Sigmoid colon (tissue), 7 donors: ENCODE data around the gene CCL26. TPM values are rescaled to one million over a fixed set of nuclear protein-coding genes. Genes with fewer than 3 reads are reported as not detected.
"Not testable (repeated sequence)": the region's sequence is repeated elsewhere in the genome, so short reads cannot be mapped to it uniquely, and the experiment has no call there.

ENCODE experiments used
- DNase-seq: peaks from one replicate; pipeline ENCODE4 v3.0.0-alpha.2; 2019
- H3K27ac ChIP-seq, 4 donors: fragments of 200-600 bp; sonication (generic); one replicate each; pipeline ENCODE4 v1.5.1; 2016 to 2019; ENCODE audit warnings: mild to moderate bottlenecking in 1 of 4
- H3K27me3 ChIP-seq, 3 donors: fragments of 200-600 bp; sonication (generic); one replicate each; pipeline ENCODE4 v1.5.1; 2019; ENCODE audit warnings: mild to moderate bottlenecking in 1 of 3
- H3K36me3 ChIP-seq, 4 donors: fragments of 200-600 bp; sonication (generic); one replicate each; pipeline ENCODE4 v1.5.1; 2016 to 2019
- H3K4me1 ChIP-seq, 4 donors: fragments of 200-600 bp; sonication (generic); one replicate each; pipeline ENCODE4 v1.5.1; 2017 to 2019
- H3K4me3 ChIP-seq, 4 donors: fragments of 200-600 bp; sonication (generic); one replicate each; pipeline ENCODE4 v1.5.1; 2017 to 2019; ENCODE audit warnings: mild to moderate bottlenecking in 2 of 4, moderate library complexity in 1 of 4
- H3K9me3 ChIP-seq, 4 donors: fragments of 200-600 bp in 3 of 4; sonication (generic) in 3 of 4; one replicate each; pipeline versions ENCODE4 v1.5.1 to v1.6.1; 2013 to 2019
- CTCF ChIP-seq, 4 experiments: fragments of 450-650 bp in 3 of 4; fragments of 200-600 bp in 1 of 4; IDR thresholded peaks; one replicate each; pipeline ENCODE4 v1.5.1; 2016 to 2019; ENCODE audit warnings: antibody characterized with exemption in 4 of 4, mild to moderate bottlenecking in 3 of 4, moderate library complexity in 2 of 4
- EP300 ChIP-seq, 4 donors: sonication (generic); formaldehyde crosslinking; IDR thresholded peaks; one replicate each; pipeline ENCODE4 v1.6.1; 2017; ENCODE audit warnings: antibody characterized with exemption in 4 of 4
- POLR2A ChIP-seq, 2 donors: fragments of 450-650 bp; IDR thresholded peaks; one replicate each; pipeline ENCODE4 v1.6.1; 2016; ENCODE audit warnings: antibody characterized with exemption in 2 of 2, mild to moderate bottlenecking in 2 of 2, moderate library complexity in 2 of 2
- POLR2AphosphoS5 ChIP-seq, 4 donors: sonication (generic); formaldehyde crosslinking; IDR thresholded peaks; one replicate each; pipeline ENCODE4 v1.6.1; 2017; ENCODE audit warnings: antibody characterized with exemption in 4 of 4
- WGBS, 2 donors: extraction: QIAGEN DNeasy Blood & Tissue Kit; methylation state at CpG; one replicate each; pipeline ENCODE4 v1.1.7; 2013; 5-methylcytosine and 5-hydroxymethylcytosine counted together
- intact Hi-C: fragments of 100-400 bp; cut with DNase I; formaldehyde crosslinking; loops from one replicate; pipeline ENCODE4 v1.15.1; 2023
- polyA plus RNA-seq, 3 donors: library from polyadenylated mRNA; stranded (reverse); fragments of 200-250 nt; gene quantifications; one replicate each; pipeline ENCODE4 v1.2.3, GENCODE V29; 2013
- total RNA-seq, 4 donors: library from RNA; depleted of rRNA; stranded (reverse); fragments of >200 nt; gene quantifications; one replicate each; pipeline ENCODE4 v1.1.0, GENCODE V29; 2016
- donor health status: healthy with polysubstance abuse.
- donor health status: Bipolar disorder and iron deficiency.
- donor health status: healthy.

Gene CCL26
- total and polyA plus RNA-seq, 7 donors: 1.8 to 3.3 (median 3.0) TPM; not detected in 4

DNA sequence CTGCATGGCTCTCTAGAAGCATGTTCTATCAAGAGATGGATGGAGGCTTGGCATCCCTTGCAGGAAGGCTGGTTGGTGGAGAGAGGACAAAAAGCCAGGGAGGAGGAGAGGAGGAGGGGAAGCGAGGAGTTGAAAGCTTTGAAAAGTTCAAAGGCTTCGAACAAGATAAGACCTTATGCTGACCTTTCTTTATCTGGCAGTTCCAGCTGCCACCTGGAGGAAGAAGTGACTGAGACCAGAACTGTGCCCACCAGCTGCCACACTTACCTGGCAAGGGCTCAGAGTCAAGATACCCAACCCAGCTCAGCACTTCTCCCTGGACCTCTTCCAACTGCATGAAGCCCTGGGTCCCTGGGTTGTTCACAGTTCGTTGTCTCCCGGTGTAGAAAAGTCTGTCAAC lies 26.8 kb upstream of the CCL26 start:
- TF ChIP-seq POLR2A (IDR thresholded peaks at IDR 0.05): no peak
- no peak for TF ChIP-seq EP300 (IDR thresholded peaks at IDR 0.05)
- TF ChIP-seq CTCF (IDR thresholded peaks at IDR 0.05): no peak
- TF ChIP-seq POLR2AphosphoS5 (IDR thresholded peaks at IDR 0.05): no peak
- no peaks in the 10 kb centered on the region for H3K4me1 ChIP-seq
- intact Hi-C loops: no loop called here
- no peak overlapping the region for H3K27ac ChIP-seq
- no peak overlapping the region for H3K4me3 ChIP-seq
- no peak for DNase-seq
- no peaks in the 10 kb centered on the region for H3K27me3 ChIP-seq
- 15 to 53% methylated on average over 4 of the region's 4 CpGs for WGBS, 2 donors
- no peaks in the 10 kb centered on the region for H3K9me3 ChIP-seq
- no peaks in the 10 kb centered on the region for H3K36me3 ChIP-seq

- H3K36me3 ChIP-seq: no peaks in the 10 kb centered on the region
- intact Hi-C loops: no loop called here
- no peak overlapping the region for H3K4me3 ChIP-seq
- 89 to 90% methylated on average over 6 of the region's 6 CpGs for WGBS, 2 donors
- peak overlapping the region in 2 of 4 donors; percentile 26 to 33 for H3K27ac ChIP-seq
- H3K9me3 ChIP-seq: no peaks in the 10 kb centered on the region
- no peaks in the 10 kb centered on the region for H3K27me3 ChIP-seq
- peaks cover 0 to 9% (median 6%) of the 10 kb centered on the region in 4 donors for H3K4me1 ChIP-seq
- no peak for DNase-seq
- no peak for TF ChIP-seq CTCF (IDR thresholded peaks at IDR 0.05)
- no peak for TF ChIP-seq EP300 (IDR thresholded peaks at IDR 0.05)
These were observed 24.4 kb upstream of the CCL26 start for GRCh38 chr7:75796420-75796819.

DNA sequence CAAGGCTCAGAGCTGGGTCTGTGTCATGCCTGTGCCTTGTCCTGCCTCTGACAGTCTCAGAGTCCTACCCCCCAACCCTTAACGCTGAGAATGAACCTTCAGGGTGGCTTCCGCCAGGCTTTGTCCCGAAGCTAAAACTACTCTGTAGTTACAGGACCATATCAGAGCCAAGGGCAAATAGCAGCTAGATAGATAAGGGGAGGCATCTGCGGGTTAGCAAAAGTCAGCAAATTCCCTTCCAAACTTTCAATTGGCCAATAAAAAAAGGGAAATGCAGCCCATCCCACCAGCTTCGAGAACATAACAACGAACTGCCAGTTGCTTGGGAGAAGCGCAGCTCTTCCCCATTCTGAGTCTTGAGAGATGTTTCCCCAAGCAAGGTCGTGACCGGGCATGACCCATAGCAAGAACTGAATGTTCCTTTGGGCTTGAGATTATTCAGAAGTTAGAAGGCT lies 23.8 kb upstream of the CCL26 start:
- no peaks in the 10 kb centered on the region for H3K27me3 ChIP-seq
- WGBS, 2 donors: 48 to 56% methylated on average over 9 of the region's 9 CpGs
- TF ChIP-seq POLR2A (IDR thresholded peaks at IDR 0.05) (no peak), EP300 (IDR thresholded peaks at IDR 0.05) (peak in 1 of 4 donors; percentile 68), POLR2AphosphoS5 (IDR thresholded peaks at IDR 0.05) (peak; percentile 37 to 77 (median 54))
- peak overlapping the region in 3 of 4 donors; percentile 18 to 45 (median 44) for H3K27ac ChIP-seq
- peaks cover 0 to 13% (median 8%) of the 10 kb centered on the region in 4 donors for H3K4me1 ChIP-seq
- no peak overlapping the region for H3K4me3 ChIP-seq
- no peaks in the 10 kb centered on the region for H3K9me3 ChIP-seq
- intact Hi-C loops: no loop called here
- no peaks in the 10 kb centered on the region for H3K36me3 ChIP-seq
- DNase-seq: peak; percentile 81

- Histone ChIP-seq H3K4me1 (peaks cover 0 to 13% (median 8%) of the 10 kb centered on the region in 4 donors), H3K27me3 (no peaks in the 10 kb centered on the region), H3K9me3 (no peaks in the 10 kb centered on the region), H3K36me3 (no peaks in the 10 kb centered on the region), H3K4me3 (no peak overlapping the region), H3K27ac (no peak overlapping the region)
- intact Hi-C loops: no loop called here
- DNase-seq: no peak
- no peak for TF ChIP-seq EP300 (IDR thresholded peaks at IDR 0.05)
- no peak for TF ChIP-seq POLR2A (IDR thresholded peaks at IDR 0.05)
- no peak for TF ChIP-seq CTCF (IDR thresholded peaks at IDR 0.05)
- no peak for TF ChIP-seq POLR2AphosphoS5 (IDR thresholded peaks at IDR 0.05)
- WGBS, 2 donors: 93 to 94% methylated on average over 2 of the region's 2 CpGs
These were observed 21.7 kb upstream of the CCL26 start for GRCh38 chr7:75793676-75794075.

DNA sequence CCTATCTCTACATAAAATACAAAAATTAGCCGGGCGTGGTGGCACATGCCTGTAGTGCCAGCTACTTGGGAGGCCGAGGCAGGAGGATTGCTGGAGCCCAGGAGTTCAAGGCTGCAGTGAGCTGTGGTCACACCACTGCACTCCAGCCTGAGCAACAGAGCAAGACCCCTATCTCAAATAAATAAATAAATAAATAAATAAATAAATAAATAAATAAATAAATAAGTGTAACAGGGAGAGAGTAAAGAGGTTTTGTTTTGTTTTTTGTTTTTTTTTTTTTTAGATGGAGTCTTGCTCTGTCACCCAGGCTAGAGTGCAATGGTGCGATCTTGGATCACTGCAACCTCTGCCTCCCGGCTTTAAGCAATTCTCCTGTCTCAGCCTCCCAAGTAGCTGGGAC lies 20.6 kb upstream of the CCL26 start:
- H3K27me3 ChIP-seq, intact Hi-C loops, H3K36me3 ChIP-seq, H3K27ac ChIP-seq, H3K9me3 ChIP-seq, DNase-seq, H3K4me3 ChIP-seq: not testable (repeated sequence)
- 97 to 98% methylated on average over 5 of the region's 5 CpGs for WGBS, 2 donors
- peaks cover 0 to 13% (median 8%) of the 10 kb centered on the region in 4 donors for H3K4me1 ChIP-seq

DNA sequence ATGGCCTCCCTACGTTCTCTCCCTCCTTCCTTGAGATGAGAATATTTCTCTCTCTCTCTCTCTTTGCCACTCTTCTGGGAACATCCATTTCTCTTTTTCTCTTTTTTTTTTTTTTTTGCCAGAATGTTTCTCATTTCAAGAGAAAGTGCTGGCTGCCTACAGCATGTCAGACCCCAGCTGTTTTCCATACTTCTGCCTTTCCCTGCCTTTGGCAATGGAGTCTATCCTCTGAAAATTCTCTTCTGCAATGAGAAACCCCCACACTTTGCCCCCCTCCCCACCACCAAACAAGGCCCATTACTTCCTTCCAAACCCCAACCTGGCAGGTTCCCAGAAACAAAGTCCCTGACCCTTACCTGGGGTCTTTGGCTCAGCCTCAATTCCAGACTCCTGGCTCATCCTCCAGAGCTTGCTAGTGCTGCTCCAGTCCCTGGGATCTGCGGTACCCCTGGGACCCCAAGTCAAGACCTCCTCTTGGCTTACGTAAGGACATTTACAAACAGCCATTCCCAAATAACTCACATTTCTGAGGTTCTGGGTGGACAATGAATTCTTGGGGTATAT lies 17.4 kb upstream of the CCL26 start:
- Histone ChIP-seq H3K36me3 (no peaks in the 10 kb centered on the region), H3K4me1 (peaks cover 0 to 13% (median 8%) of the 10 kb centered on the region in 4 donors), H3K9me3 (no peaks in the 10 kb centered on the region), H3K4me3 (no peak overlapping the region), H3K27ac (peak overlapping the region in 2 of 4 donors; percentile 10 to 41), H3K27me3 (no peaks in the 10 kb centered on the region)
- intact Hi-C loops: no loop called here
- TF ChIP-seq CTCF (IDR thresholded peaks at IDR 0.05): no peak
- TF ChIP-seq POLR2AphosphoS5 (IDR thresholded peaks at IDR 0.05): no peak
- no peak for TF ChIP-seq EP300 (IDR thresholded peaks at IDR 0.05)
- TF ChIP-seq POLR2A (IDR thresholded peaks at IDR 0.05): no peak
- no peak for DNase-seq
- 80 to 91% methylated on average over 3 of the region's 3 CpGs for WGBS, 2 donors

DNA sequence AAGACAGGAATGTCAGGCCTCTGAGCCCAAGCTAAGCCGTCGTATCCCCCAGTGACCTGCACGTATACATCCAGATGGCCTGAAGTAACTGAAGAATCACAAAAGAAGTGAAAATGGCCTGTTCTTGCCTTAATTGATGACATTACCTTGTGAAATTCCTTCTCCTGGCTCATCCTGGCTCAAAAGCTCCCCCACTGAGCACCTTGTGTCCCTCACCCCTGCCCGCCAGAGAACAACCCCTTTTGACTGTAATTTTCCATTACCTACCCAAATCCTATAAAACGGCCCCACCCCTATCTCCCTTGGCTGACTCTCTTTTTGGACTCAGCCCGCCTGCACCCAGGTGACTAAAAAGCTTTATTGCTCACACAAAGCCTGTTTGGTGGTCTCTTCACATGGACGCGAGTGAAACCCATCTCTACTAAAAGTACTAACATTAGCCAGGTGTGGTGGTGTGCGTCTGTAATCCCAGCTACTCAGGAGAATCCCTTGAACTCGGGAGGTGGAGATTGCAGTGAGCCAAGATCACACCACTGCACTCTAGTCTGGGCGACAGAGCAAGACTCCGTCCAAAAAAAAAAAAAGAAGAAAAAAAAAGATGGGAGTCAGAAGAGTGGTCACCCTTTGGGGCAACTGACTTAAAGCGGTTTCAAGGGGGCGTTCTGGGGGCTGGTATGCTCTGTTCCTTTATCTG lies 16.3 kb upstream of the CCL26 start:
- 71% methylated on average over 14 of the region's 14 CpGs for WGBS, 2 donors
- H3K27ac ChIP-seq, intact Hi-C loops, H3K9me3 ChIP-seq, H3K36me3 ChIP-seq, DNase-seq, H3K27me3 ChIP-seq, H3K4me3 ChIP-seq: not testable (repeated sequence)
- H3K4me1 ChIP-seq: peaks cover 0 to 13% (median 8%) of the 10 kb centered on the region in 4 donors

DNA sequence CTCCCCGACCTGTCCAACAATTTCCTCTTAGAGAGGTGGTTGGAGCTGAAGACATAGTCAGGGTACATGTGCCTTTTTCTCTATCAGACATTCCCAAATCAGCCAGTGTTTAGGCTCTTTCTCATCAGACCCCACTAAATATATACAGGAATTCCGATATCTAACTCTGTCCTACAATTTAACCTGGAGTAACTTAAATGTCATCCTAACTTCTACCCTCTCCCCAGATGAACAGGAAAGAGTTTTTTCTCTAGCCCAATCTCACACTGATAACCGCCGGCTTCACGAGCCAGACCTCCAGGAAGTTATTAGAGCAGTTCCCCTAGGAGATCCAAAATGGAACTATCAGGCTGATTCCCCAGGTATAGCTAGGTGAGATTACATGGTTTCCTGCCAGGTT lies 11.0 kb upstream of the CCL26 start:
- DNase-seq, H3K27me3 ChIP-seq, intact Hi-C loops, H3K4me1 ChIP-seq, H3K36me3 ChIP-seq, H3K9me3 ChIP-seq, H3K27ac ChIP-seq, H3K4me3 ChIP-seq: not testable (repeated sequence)
- 86 to 94% methylated on average over 5 of the region's 5 CpGs for WGBS, 2 donors
